Upper lobe of left lung (tissue), 6 donors: Measurements from ENCODE around the gene SH3GL2. TPM values are rescaled to one million over a fixed set of nuclear protein-coding genes. Genes with fewer than 3 reads are reported as not detected.

Experiments
- ATAC-seq, 2 donors: fragments of 200-7000 bp; cut with Tn5 transposase; one replicate each; pipeline ENCODE4 v1.9.1; 2022; ENCODE audit warnings: mild to moderate bottlenecking in 2 of 2, moderate library complexity in 2 of 2; ENCODE audit not compliant: low FRiP score in 2 of 2
- DNase-seq, 2 donors: peaks; one replicate each; pipeline ENCODE4 v3.0.0-alpha.2; 2019 to 2020
- H3K27ac ChIP-seq, 4 donors: fragments of 200-600 bp; sonication (generic); one replicate each; pipeline ENCODE4 v1.5.1; 2016 to 2019
- H3K27me3 ChIP-seq, 4 donors: fragments of 200-600 bp; sonication (generic); one replicate each; pipeline ENCODE4 v1.5.1; 2017 to 2019
- H3K36me3 ChIP-seq, 4 donors: fragments of 200-600 bp; sonication (generic); one replicate each; pipeline ENCODE4 v1.5.1; 2016 to 2019
- H3K4me1 ChIP-seq, 4 donors: fragments of 200-600 bp; sonication (generic); one replicate each; pipeline ENCODE4 v1.5.1; 2018 to 2019
- H3K4me3 ChIP-seq, 4 donors: fragments of 200-600 bp; sonication (generic); one replicate each; pipeline ENCODE4 v1.5.1; 2017 to 2019; ENCODE audit warnings: mild to moderate bottlenecking in 2 of 4, moderate library complexity in 1 of 4
- H3K9me3 ChIP-seq, 4 donors: fragments of 200-600 bp; sonication (generic); one replicate each; pipeline ENCODE4 v1.5.1; 2018 to 2019
- EP300 ChIP-seq, 4 donors: sonication (generic); formaldehyde crosslinking; IDR thresholded peaks; one replicate each; pipeline ENCODE4 v1.5.1; 2017; ENCODE audit warnings: antibody characterized with exemption in 4 of 4, control low read depth in 2 of 4
- POLR2A ChIP-seq, 4 donors: fragments of 450-650 bp; IDR thresholded peaks; one replicate each; pipeline ENCODE4 v1.5.1; 2016 to 2017; ENCODE audit warnings: antibody characterized with exemption in 4 of 4, mild to moderate bottlenecking in 2 of 4
- POLR2AphosphoS5 ChIP-seq, 2 donors: sonication (generic); formaldehyde crosslinking; IDR thresholded peaks; one replicate each; pipeline ENCODE4 v1.5.1; 2017; ENCODE audit warnings: antibody characterized with exemption in 2 of 2
- WGBS, 2 donors: methylation state at CpG; one replicate each; pipeline ENCODE4 v1.1.5; 2017 to 2018; 5-methylcytosine and 5-hydroxymethylcytosine counted together
- total RNA-seq, 6 donors: library from RNA; depleted of rRNA in 4 of 6; stranded (reverse); fragments of >200 nt in 4 of 6; gene quantifications; one replicate each; pipeline versions ENCODE4 v1.1.0 to v1.2.1, GENCODE V29; 2016 to 2021
- TF ChIP-seq, protein P1 (sequence below), 6 experiments: fragments of 450-650 bp in 4 of 6; fragments of 200-600 bp in 2 of 6; sonication (generic) in 2 of 6; IDR thresholded peaks; one replicate each; pipeline ENCODE4 v1.5.1; 2016 to 2019; ENCODE audit warnings: antibody characterized with exemption in 6 of 6
- donor health status: DM: no; HTN: no; CAD: no; lungs with moderate emphysema.
- donor health status: DM: no; HTN: yes; CAD: no; lungs with severe emphysema.

The SH3GL2 gene
- total RNA-seq, 6 donors from 2014 or later, result 0.67 to 4.1 (median 1.3) TPM

DNA sequence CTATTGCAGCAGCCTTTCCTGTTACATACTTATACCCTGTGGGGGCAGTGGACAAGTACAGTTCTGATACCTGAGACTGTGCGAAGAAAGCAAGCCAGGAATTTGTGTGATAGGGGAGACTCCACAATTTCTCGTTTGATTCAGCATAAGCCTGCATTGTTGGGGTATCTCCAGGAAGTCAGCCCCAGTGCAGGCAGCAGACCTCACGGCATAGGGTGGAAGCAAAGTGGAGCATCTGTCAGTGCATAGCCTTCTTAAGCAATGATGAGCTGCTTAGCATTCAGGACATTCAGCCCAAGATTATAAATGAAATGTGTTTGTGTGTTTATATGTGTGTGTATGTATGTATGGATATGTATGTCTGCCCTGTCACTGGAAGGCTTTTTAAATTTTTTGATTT, 157.0 kb downstream of the SH3GL2 start:
- 85 to 91% methylated on average over 3 of the region's 3 CpGs for WGBS, 2 donors
- Histone ChIP-seq H3K9me3 (no peaks in the 10 kb centered on the region), H3K27ac (no peak overlapping the region), H3K4me3 (no peak overlapping the region), H3K36me3 (no peaks in the 10 kb centered on the region), H3K4me1 (no peaks in the 10 kb centered on the region), H3K27me3 (no peaks in the 10 kb centered on the region)
- DNase-seq (no peak), ATAC-seq (no peak)
- TF ChIP-seq POLR2A (IDR thresholded peaks at IDR 0.05) (no peak), POLR2AphosphoS5 (IDR thresholded peaks at IDR 0.05) (no peak), EP300 (IDR thresholded peaks at IDR 0.05) (no peak)
- TF ChIP-seq, protein P1, sequence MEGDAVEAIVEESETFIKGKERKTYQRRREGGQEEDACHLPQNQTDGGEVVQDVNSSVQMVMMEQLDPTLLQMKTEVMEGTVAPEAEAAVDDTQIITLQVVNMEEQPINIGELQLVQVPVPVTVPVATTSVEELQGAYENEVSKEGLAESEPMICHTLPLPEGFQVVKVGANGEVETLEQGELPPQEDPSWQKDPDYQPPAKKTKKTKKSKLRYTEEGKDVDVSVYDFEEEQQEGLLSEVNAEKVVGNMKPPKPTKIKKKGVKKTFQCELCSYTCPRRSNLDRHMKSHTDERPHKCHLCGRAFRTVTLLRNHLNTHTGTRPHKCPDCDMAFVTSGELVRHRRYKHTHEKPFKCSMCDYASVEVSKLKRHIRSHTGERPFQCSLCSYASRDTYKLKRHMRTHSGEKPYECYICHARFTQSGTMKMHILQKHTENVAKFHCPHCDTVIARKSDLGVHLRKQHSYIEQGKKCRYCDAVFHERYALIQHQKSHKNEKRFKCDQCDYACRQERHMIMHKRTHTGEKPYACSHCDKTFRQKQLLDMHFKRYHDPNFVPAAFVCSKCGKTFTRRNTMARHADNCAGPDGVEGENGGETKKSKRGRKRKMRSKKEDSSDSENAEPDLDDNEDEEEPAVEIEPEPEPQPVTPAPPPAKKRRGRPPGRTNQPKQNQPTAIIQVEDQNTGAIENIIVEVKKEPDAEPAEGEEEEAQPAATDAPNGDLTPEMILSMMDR (IDR thresholded peaks at IDR 0.05), result no peak

GRCh38 chr9:17739022-17739421, 160.2 kb downstream of the SH3GL2 start:
- no peak for DNase-seq
- H3K27me3 ChIP-seq, result no peaks in the 10 kb centered on the region
- TF ChIP-seq EP300 (IDR thresholded peaks at IDR 0.05), result no peak
- TF ChIP-seq POLR2AphosphoS5 (IDR thresholded peaks at IDR 0.05), result no peak
- TF ChIP-seq POLR2A (IDR thresholded peaks at IDR 0.05), result no peak
- TF ChIP-seq, protein P1 (IDR thresholded peaks at IDR 0.05), result no peak
- 69 to 74% methylated on average over 2 of the region's 2 CpGs for WGBS, 2 donors
- no peaks in the 10 kb centered on the region for H3K36me3 ChIP-seq
- no peak overlapping the region for H3K4me3 ChIP-seq
- no peaks in the 10 kb centered on the region for H3K9me3 ChIP-seq
- ATAC-seq, result no peak
- H3K4me1 ChIP-seq, result no peaks in the 10 kb centered on the region
- no peak overlapping the region for H3K27ac ChIP-seq

- no peaks in the 10 kb centered on the region for H3K9me3 ChIP-seq
- WGBS, 2 donors, result 17 to 32% methylated on average over 1 of the region's 1 CpG
- no peak for DNase-seq
- no peaks in the 10 kb centered on the region for H3K36me3 ChIP-seq
- H3K4me1 ChIP-seq, result no peaks in the 10 kb centered on the region
- no peak overlapping the region for H3K4me3 ChIP-seq
- H3K27ac ChIP-seq, result no peak overlapping the region
- ATAC-seq, result no peak
- H3K27me3 ChIP-seq, result no peaks in the 10 kb centered on the region
- no peak for TF ChIP-seq EP300 (IDR thresholded peaks at IDR 0.05)
- TF ChIP-seq, protein P1 (IDR thresholded peaks at IDR 0.05), result no peak
- no peak for TF ChIP-seq POLR2AphosphoS5 (IDR thresholded peaks at IDR 0.05)
- TF ChIP-seq POLR2A (IDR thresholded peaks at IDR 0.05), result no peak
These were observed 160.9 kb downstream of the SH3GL2 start for GRCh38 chr9:17739736-17740135.

DNA sequence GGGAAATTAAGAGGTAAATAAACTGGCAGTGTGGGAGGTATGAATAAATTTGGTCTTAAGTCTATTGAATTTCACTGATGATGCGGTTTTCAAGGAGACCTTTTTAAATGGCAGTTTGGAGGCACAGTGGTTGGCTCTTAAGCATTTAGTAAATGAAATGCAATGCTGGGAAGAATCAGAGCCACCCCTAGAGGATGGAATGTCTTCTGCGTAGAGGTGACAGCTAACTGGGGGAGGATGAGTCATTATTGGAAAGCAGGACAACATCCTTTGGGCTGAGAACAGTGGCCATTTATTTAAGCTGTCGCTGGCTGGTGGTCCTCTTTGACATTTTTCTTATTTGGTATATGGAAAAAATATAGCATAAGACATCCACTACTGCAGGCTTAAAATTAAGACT, 163.2 kb downstream of the SH3GL2 start:
- no peaks in the 10 kb centered on the region for H3K9me3 ChIP-seq
- H3K4me3 ChIP-seq, result no peak overlapping the region
- no peak overlapping the region for H3K27ac ChIP-seq
- TF ChIP-seq POLR2A (IDR thresholded peaks at IDR 0.05) (no peak), POLR2AphosphoS5 (IDR thresholded peaks at IDR 0.05) (no peak)
- TF ChIP-seq, protein P1 (IDR thresholded peaks at IDR 0.05), result no peak
- no peaks in the 10 kb centered on the region for H3K27me3 ChIP-seq
- H3K4me1 ChIP-seq, result no peaks in the 10 kb centered on the region
- no peaks in the 10 kb centered on the region for H3K36me3 ChIP-seq
- ATAC-seq (no peak), DNase-seq (no peak)
- 52 to 57% methylated on average over 3 of the region's 3 CpGs for WGBS, 2 donors

- DNase-seq (no peak), ATAC-seq (no peak)
- WGBS, 2 donors, result 25 to 30% methylated on average over 3 of the region's 3 CpGs
- no peaks in the 10 kb centered on the region for H3K9me3 ChIP-seq
- no peaks in the 10 kb centered on the region for H3K27me3 ChIP-seq
- TF ChIP-seq POLR2A (IDR thresholded peaks at IDR 0.05) (no peak), POLR2AphosphoS5 (IDR thresholded peaks at IDR 0.05) (no peak), EP300 (IDR thresholded peaks at IDR 0.05) (no peak)
- TF ChIP-seq, protein P1 (IDR thresholded peaks at IDR 0.05), result no peak
- no peak overlapping the region for H3K27ac ChIP-seq
- H3K4me1 ChIP-seq, result no peaks in the 10 kb centered on the region
- H3K36me3 ChIP-seq, result no peaks in the 10 kb centered on the region
- no peak overlapping the region for H3K4me3 ChIP-seq
These were observed 165.9 kb downstream of the SH3GL2 start for GRCh38 chr9:17744786-17745185.
